SK-N-SH (cell line): ENCODE results near the gene KLK2. TPM values are rescaled to one million over a fixed set of nuclear protein-coding genes. Genes with fewer than 3 reads are reported as not detected.

Experiments
- CTCF ChIA-PET: fragments of 300-600, 350-600 bp; formaldehyde crosslinking; extraction: SDS; loops from one replicate; lab custom pipeline; 2021; lab: Yijun Ruan, JAX
- POLR2A ChIA-PET: fragments of 350-600 bp; sonication (Branson Sonifier 250); formaldehyde crosslinking; extraction: SDS; loops from one replicate; lab custom pipeline; 2020; ENCODE audit warnings: antibody characterized with exemption, inconsistent platforms; lab: Yijun Ruan, JAX
- DNase-seq: peaks from one replicate; pipeline ENCODE4 v3.0.0; 2012
- H2AFZ ChIP-seq: fragments of 200-600 bp; sonication (generic); 2 replicates; pipeline ENCODE4 v1.8.1; 2016; ENCODE audit warnings: antibody characterized with exemption, mild to moderate bottlenecking, low read depth
- H3F3A ChIP-seq: fragments of 200-600 bp; sonication (generic); replicated peaks from 2 replicates; pipeline ENCODE3; 2016; ENCODE audit warnings: antibody characterized with exemption, mild to moderate bottlenecking; ENCODE audit not compliant: insufficient read depth
- H3K27ac ChIP-seq, 2 experiments: fragments of 200-500 bp in 1 of 2; fragments of 200-600 bp in 1 of 2; sonication (Bioruptor generic) in 1 of 2; sonication (generic), shearing (Covaris generic) in 1 of 2; 2 replicates each; pipeline versions ENCODE4 v1.5.1 to v1.6.1; 2014 to 2016; ENCODE audit warnings: low read depth in 2 of 2, inconsistent platforms in 1 of 2, low read length in 1 of 2, mild to moderate bottlenecking in 1 of 2, mixed read lengths in 1 of 2
- H3K27me3 ChIP-seq: fragments of 200-600 bp; sonication (generic), shearing (Covaris generic); 2 replicates; pipeline ENCODE4 v1.6.1; 2016; ENCODE audit warnings: mixed run types; ENCODE audit not compliant: insufficient read depth
- H3K36me3 ChIP-seq, 2 experiments: fragments of 200-500 bp in 1 of 2; fragments of 200-600 bp in 1 of 2; sonication (Bioruptor generic) in 1 of 2; sonication (generic) in 1 of 2; replicated peaks in 1 of 2; 2 replicates each; pipeline versions ENCODE3 to v1.5.1; 2014 to 2016; ENCODE audit warnings: low read length in 1 of 2, mild to moderate bottlenecking in 1 of 2; ENCODE audit not compliant: insufficient read depth in 2 of 2, control insufficient read depth in 1 of 2
- H3K4me1 ChIP-seq, 2 experiments: fragments of 200-500 bp in 1 of 2; fragments of 200-600 bp in 1 of 2; sonication (Bioruptor generic) in 1 of 2; sonication (generic), shearing (Covaris generic) in 1 of 2; 2 replicates each; pipeline versions ENCODE4 v1.5.1 to v1.6.1; 2014 to 2016; ENCODE audit warnings: low read depth in 1 of 2, low read length in 1 of 2, mixed run types in 1 of 2; ENCODE audit not compliant: insufficient read depth in 2 of 2, control insufficient read depth in 1 of 2
- H3K4me2 ChIP-seq: fragments of 200-600 bp; sonication (generic), shearing (Covaris generic); 2 replicates; pipeline ENCODE4 v1.6.1; 2017; ENCODE audit warnings: mixed run types
- H3K4me3 ChIP-seq, 2 experiments: fragments of 200-500 bp in 1 of 2; fragments of 200-600 bp in 1 of 2; sonication (Bioruptor generic) in 1 of 2; sonication (generic), shearing (Covaris generic) in 1 of 2; 2 replicates each; pipeline versions ENCODE4 v1.5.1 to v1.8.1; 2014 to 2016; ENCODE audit warnings: low read depth in 2 of 2, inconsistent platforms in 1 of 2, low read length in 1 of 2, mild to moderate bottlenecking in 1 of 2, mixed read lengths in 1 of 2, moderate library complexity in 1 of 2
- H3K79me2 ChIP-seq: fragments of 200-600 bp; sonication (generic); 2 replicates; pipeline ENCODE4 v1.8.1; 2017; ENCODE audit warnings: mild to moderate bottlenecking; ENCODE audit not compliant: insufficient read depth
- H3K9ac ChIP-seq: fragments of 200-600 bp; sonication (generic); 2 replicates; pipeline ENCODE4 v1.6.1; 2017; ENCODE audit warnings: mixed run types
- H3K9me2 ChIP-seq: fragments of 200-600 bp; sonication (generic); 2 replicates; pipeline ENCODE4 v1.6.1; 2017; ENCODE audit warnings: mixed run types
- H3K9me3 ChIP-seq: fragments of 200-600 bp; sonication (generic); 2 replicates; pipeline ENCODE4 v1.6.1; 2017; ENCODE audit warnings: mixed run types, mild to moderate bottlenecking, moderate library complexity
- H4K20me1 ChIP-seq: fragments of 200-600 bp; sonication (generic); 2 replicates; pipeline ENCODE4 v1.6.1; 2017; ENCODE audit warnings: mild to moderate bottlenecking, mixed run types; ENCODE audit not compliant: insufficient read depth
- CHD2 ChIP-seq: fragments of 150-350 bp; IDR thresholded peaks from 2 replicates; pipeline ENCODE4 v1.6.1; 2018; ENCODE audit warnings: low read length; ENCODE audit not compliant: partially characterized antibody
- CTCF ChIP-seq: fragments of 200-600 bp; sonication (generic); IDR thresholded peaks from 2 replicates; pipeline ENCODE4 v1.6.1; 2017; ENCODE audit warnings: antibody characterized with exemption, mild to moderate bottlenecking, moderate library complexity
- ELF1 ChIP-seq: IDR thresholded peaks from 2 replicates; pipeline ENCODE4 v1.4.0; 2012
- EZH2phosphoT487 ChIP-seq: fragments of 200-600 bp; sonication (generic); IDR thresholded peaks from 2 replicates; pipeline ENCODE4 v1.6.1; 2017; ENCODE audit warnings: low read depth, mixed run types, mild to moderate bottlenecking, antibody characterized with exemption, moderate library complexity, borderline replicate concordance
- FOXJ3 ChIP-seq: sonication (generic); formaldehyde crosslinking; IDR thresholded peaks from 2 replicates; pipeline ENCODE4 v1.5.1; 2020; ENCODE audit warnings: mild to moderate bottlenecking, missing genetic modification reagents
- GATA2 ChIP-seq: sonication (generic); formaldehyde crosslinking; IDR thresholded peaks from 2 replicates; pipeline ENCODE4 v1.5.0; 2020; ENCODE audit warnings: mild to moderate bottlenecking, missing genetic modification reagents
- MEF2A ChIP-seq: IDR thresholded peaks from 2 replicates; pipeline ENCODE4 v1.4.0; 2012; ENCODE audit warnings: low read depth, borderline replicate concordance
- NFIC ChIP-seq: IDR thresholded peaks from 2 replicates; pipeline ENCODE4 v1.4.0; 2012; ENCODE audit warnings: borderline replicate concordance
- NRF1 ChIP-seq: IDR thresholded peaks from 2 replicates; pipeline ENCODE4 v1.6.1; 2012; ENCODE audit warnings: low read depth, mild to moderate bottlenecking, low read length
- RAD21 ChIP-seq: IDR thresholded peaks from 2 replicates; pipeline ENCODE4 v1.6.1; 2012; ENCODE audit warnings: mild to moderate bottlenecking, low read length
- REST ChIP-seq: IDR thresholded peaks from 2 replicates; pipeline ENCODE4 v1.6.1; 2012; ENCODE audit warnings: mild to moderate bottlenecking, low read depth, low read length, moderate library complexity
- RFX5 ChIP-seq: IDR thresholded peaks from 2 replicates; pipeline ENCODE4 v1.6.1; 2012; ENCODE audit warnings: mild to moderate bottlenecking, improper control_type of control experiment, low read length
- TCF12 ChIP-seq: IDR thresholded peaks from 2 replicates; pipeline ENCODE4 v1.4.0; 2012
- TEAD4 ChIP-seq: IDR thresholded peaks from 2 replicates; pipeline ENCODE4 v1.4.0; 2012; ENCODE audit warnings: mild to moderate bottlenecking, borderline replicate concordance; ENCODE audit not compliant: insufficient read depth
- USF2 ChIP-seq: fragments of 150-350 bp; IDR thresholded peaks from 2 replicates; pipeline ENCODE4 v1.6.1; 2017; ENCODE audit warnings: antibody characterized with exemption, low read length, low read depth, borderline replicate concordance
- WGBS: methylation state at CpG from one replicate; pipeline ENCODE4 v1.1.6; 2017; ENCODE audit warnings: low lambda C conversion rate; 5-methylcytosine and 5-hydroxymethylcytosine counted together
- polyA plus RNA-seq, 3 experiments: library from polyadenylated mRNA; depleted of rRNA; stranded (reverse); fragments of >200 nt; gene quantifications; 2 replicates each; pipeline ENCODE4 v1.2.3, GENCODE V29; 2012

Gene KLK2
- polyA plus RNA-seq, 1 of the 3 experiments (the other 2 are of a cell fraction), result 0.15 TPM

GRCh38 chr19:50911206-50912101 is 38.2 kb downstream of the KLK2 start, which contains the start of gene KLK4:
Gene KLK4 (minus strand): TSS chr19:50911395. CDS start chr19:50910738, 657 bp downstream.
- peaks cover 90% of the 10 kb centered on the region for H3K27me3 ChIP-seq
- H4K20me1 ChIP-seq, result no peaks in the 10 kb centered on the region
- H3K27ac ChIP-seq, result no peak within 1 kb of the TSS
- no peaks in the 10 kb centered on the region for H3K79me2 ChIP-seq
- no peaks in the 10 kb centered on the region for H3K9me2 ChIP-seq
- no peak within 1 kb of the TSS for H3K4me2 ChIP-seq
- no peaks in the 10 kb centered on the region for H3K9me3 ChIP-seq
- no peak within 1 kb of the TSS for H3K4me3 ChIP-seq
- no peak within 1 kb of the TSS for H3K9ac ChIP-seq
- DNase-seq, result no peak
- no peak within 1 kb of the TSS for H2AFZ ChIP-seq
- no peaks in the 10 kb centered on the region for H3F3A ChIP-seq
- 6% methylated on average over 8 of the region's 9 CpGs for WGBS
- POLR2A ChIA-PET, result no interaction called here
- H3K4me1 ChIP-seq, result no peaks in the 10 kb centered on the region
- H3K36me3 ChIP-seq, result no peaks in the 10 kb centered on the region
- CTCF ChIA-PET, result interaction anchor here (1.3 to 2.2 kb wide), 2 partner anchors 11 to 128 kb away, joined by 3 to 16 read pairs; no protein-coding TSS in a partner anchor
- TF ChIP-seq EZH2phosphoT487 (no peak), TCF12 (no peak), REST (no peak), RFX5 (no peak), NRF1 (no peak), NFIC (no peak), TEAD4 (no peak), GATA2 (CRISPR knock-in tag) (no peak)

- no peaks in the 10 kb centered on the region for H3K36me3 ChIP-seq
- H3K27ac ChIP-seq, result no peak overlapping the region
- H3K9me2 ChIP-seq, result no peaks in the 10 kb centered on the region
- no peak for TF ChIP-seq CHD2
- no peak for TF ChIP-seq ELF1
- TF ChIP-seq FOXJ3, result no peak
- no peak for TF ChIP-seq USF2
- no peak for TF ChIP-seq MEF2A
- TF ChIP-seq EZH2phosphoT487, result no peak
- no peak for TF ChIP-seq CTCF
- TF ChIP-seq RAD21, result no peak
- TF ChIP-seq, all 33 proteins: peak for 0
- no peak overlapping the region for H2AFZ ChIP-seq
- H3K4me2 ChIP-seq, result no peak overlapping the region
- no peak overlapping the region for H3K9ac ChIP-seq
- H3F3A ChIP-seq, result no peaks in the 10 kb centered on the region
- no peak for DNase-seq
- H3K9me3 ChIP-seq, result no peaks in the 10 kb centered on the region
- H3K79me2 ChIP-seq, result no peaks in the 10 kb centered on the region
- no peak overlapping the region for H3K4me3 ChIP-seq
- no peaks in the 10 kb centered on the region for H4K20me1 ChIP-seq
- CTCF ChIA-PET, result interaction anchor here (1.3 to 2.2 kb wide), 2 partner anchors 10 to 128 kb away, joined by 3 to 16 read pairs; no protein-coding TSS in a partner anchor
- H3K4me1 ChIP-seq, result no peaks in the 10 kb centered on the region
- H3K27me3 ChIP-seq, result peaks cover 91% of the 10 kb centered on the region
- POLR2A ChIA-PET, result no interaction called here
- WGBS, result 5% methylated on average over 19 of the region's 21 CpGs
These were observed 38.9 kb downstream of the KLK2 start for GRCh38 chr19:50912102-50912599.
